Measurements from ENCODE around the gene OR10AD1. TPM values are rescaled to one million over a fixed set of nuclear protein-coding genes. Genes with fewer than 3 reads are reported as not detected.

Gene OR10AD1
- total RNA-seq, 1 donor from 2014 or later: not detected

DNA sequence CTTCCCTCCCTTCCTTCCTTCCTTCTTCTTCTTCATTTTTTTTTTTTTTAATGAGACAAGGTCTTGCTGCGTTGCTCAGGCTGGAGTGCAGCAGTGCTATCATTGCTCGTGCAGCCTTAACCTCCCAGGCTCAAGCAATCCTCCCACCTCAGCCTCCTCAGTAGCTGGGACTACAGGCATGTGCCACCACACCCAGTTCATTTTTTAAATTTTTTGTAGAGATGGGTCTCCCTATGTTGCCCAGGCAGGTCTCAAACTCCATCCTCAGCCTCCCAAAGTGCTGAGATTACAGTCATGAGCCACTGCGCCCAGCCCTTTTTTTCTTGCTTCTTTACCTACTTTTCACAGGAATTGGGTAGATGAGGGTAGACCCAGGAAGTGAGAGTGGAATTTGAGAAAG lies 1.6 kb downstream of the OR10AD1 start:
- ATAC-seq: no peak
- Histone ChIP-seq H3K9me3 (peaks cover 5% of the 10 kb centered on the region), H3K36me3 (no peaks in the 10 kb centered on the region), H3K4me1 (peaks cover 25% of the 10 kb centered on the region), H3K4me3 (no peak overlapping the region), H3K27me3 (ENCODE audit: low read depth) (no peaks in the 10 kb centered on the region), H3K27ac (no peak overlapping the region)
- intact Hi-C loops (cut with DNase I): no loop called here
- DNase-seq: no peak
- TF ChIP-seq, protein P1, sequence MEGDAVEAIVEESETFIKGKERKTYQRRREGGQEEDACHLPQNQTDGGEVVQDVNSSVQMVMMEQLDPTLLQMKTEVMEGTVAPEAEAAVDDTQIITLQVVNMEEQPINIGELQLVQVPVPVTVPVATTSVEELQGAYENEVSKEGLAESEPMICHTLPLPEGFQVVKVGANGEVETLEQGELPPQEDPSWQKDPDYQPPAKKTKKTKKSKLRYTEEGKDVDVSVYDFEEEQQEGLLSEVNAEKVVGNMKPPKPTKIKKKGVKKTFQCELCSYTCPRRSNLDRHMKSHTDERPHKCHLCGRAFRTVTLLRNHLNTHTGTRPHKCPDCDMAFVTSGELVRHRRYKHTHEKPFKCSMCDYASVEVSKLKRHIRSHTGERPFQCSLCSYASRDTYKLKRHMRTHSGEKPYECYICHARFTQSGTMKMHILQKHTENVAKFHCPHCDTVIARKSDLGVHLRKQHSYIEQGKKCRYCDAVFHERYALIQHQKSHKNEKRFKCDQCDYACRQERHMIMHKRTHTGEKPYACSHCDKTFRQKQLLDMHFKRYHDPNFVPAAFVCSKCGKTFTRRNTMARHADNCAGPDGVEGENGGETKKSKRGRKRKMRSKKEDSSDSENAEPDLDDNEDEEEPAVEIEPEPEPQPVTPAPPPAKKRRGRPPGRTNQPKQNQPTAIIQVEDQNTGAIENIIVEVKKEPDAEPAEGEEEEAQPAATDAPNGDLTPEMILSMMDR (IDR thresholded peaks at IDR 0.05): no peak

DNA sequence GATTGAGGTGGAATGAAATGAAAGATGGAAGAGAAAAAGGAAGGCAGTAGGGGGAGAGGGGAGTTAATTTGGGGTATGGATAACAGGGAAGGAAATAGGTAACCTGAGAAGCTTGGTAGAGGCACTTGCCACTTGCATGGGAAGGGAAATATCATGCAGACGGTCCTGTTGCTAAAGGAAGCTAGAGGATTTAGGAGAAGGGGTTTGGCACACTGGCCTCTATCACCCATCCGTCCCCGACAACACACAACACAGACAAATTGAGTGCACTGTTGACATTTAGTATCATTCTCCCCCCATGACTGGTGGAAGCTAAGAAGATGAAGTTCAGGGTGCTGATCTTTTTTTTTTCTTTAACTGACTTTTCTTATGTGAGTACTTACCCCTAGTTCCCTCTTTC lies 2.0 kb downstream of the OR10AD1 start:
- intact Hi-C loops (cut with DNase I): no loop called here
- H3K27me3 ChIP-seq (ENCODE audit: low read depth): no peaks in the 10 kb centered on the region
- ATAC-seq (no peak), DNase-seq (no peak)
- H3K4me3 ChIP-seq: no peak overlapping the region
- H3K4me1 ChIP-seq: peaks cover 25% of the 10 kb centered on the region
- TF ChIP-seq, protein P1 (IDR thresholded peaks at IDR 0.05): no peak
- peak overlapping the region; percentile 100 for H3K27ac ChIP-seq
- H3K36me3 ChIP-seq: no peaks in the 10 kb centered on the region
- H3K9me3 ChIP-seq: peaks cover under 1% of the 10 kb centered on the region

DNA sequence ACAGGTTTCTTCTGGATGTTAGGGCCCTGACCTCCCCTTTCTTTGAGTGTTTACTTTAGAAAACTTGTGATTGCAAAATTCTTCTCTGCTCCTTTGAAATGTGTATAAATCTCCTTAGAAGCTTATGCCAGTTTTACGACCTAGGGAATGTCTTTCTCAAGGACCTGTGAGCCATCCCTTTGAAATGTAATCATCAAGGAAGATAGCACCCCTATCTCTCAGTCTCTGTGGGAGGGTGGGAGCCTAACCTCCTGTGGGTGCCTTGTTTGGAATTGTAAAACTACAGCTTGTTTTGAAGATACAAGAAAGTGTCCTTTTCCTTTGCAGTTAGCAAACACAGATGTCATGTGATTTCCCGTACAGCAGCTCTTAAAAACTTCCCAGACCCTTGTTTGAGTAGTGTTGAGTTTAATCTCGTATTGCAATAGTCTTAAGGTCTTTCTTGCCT lies 3.3 kb downstream of the OR10AD1 start:
- H3K27me3 ChIP-seq (ENCODE audit: low read depth): no peaks in the 10 kb centered on the region
- H3K27ac ChIP-seq: peak overlapping the region; percentile 100
- DNase-seq: no peak
- TF ChIP-seq, protein P1 (IDR thresholded peaks at IDR 0.05): no peak
- H3K4me3 ChIP-seq: peak overlapping the region; percentile 71
- peak; percentile 24 to 49 for ATAC-seq
- intact Hi-C loops (cut with DNase I): no loop called here
- H3K36me3 ChIP-seq: no peaks in the 10 kb centered on the region
- H3K9me3 ChIP-seq: no peaks in the 10 kb centered on the region
- H3K4me1 ChIP-seq: peaks cover 25% of the 10 kb centered on the region

DNA sequence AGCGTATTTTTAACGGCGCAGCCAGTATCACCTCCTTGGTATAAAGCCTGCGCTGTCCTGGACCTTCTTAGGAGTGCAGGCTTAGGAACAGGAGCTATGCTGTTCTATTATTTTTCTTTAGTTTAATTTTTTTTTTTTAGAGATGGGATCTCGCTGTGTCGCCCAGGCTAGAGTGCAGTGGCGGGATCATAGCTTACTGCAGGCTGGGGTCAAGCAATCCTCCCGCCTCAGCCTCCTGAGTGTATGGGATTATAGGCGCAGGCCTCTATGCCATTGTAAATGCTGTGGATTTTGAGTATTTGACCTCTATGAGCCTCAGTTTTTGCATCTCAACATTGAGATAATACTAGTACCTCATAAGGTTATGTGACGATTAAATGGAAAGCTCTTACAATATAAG lies 4.1 kb downstream of the OR10AD1 start:
- Histone ChIP-seq H3K4me1 (peaks cover 25% of the 10 kb centered on the region), H3K27me3 (ENCODE audit: low read depth) (no peaks in the 10 kb centered on the region), H3K36me3 (no peaks in the 10 kb centered on the region), H3K9me3 (no peaks in the 10 kb centered on the region), H3K27ac (peak overlapping the region; percentile 100), H3K4me3 (peak overlapping the region; percentile 71)
- intact Hi-C loops (cut with DNase I): no loop called here
- DNase-seq: no peak
- TF ChIP-seq, protein P1 (IDR thresholded peaks at IDR 0.05): no peak
- no peak for ATAC-seq

DNA sequence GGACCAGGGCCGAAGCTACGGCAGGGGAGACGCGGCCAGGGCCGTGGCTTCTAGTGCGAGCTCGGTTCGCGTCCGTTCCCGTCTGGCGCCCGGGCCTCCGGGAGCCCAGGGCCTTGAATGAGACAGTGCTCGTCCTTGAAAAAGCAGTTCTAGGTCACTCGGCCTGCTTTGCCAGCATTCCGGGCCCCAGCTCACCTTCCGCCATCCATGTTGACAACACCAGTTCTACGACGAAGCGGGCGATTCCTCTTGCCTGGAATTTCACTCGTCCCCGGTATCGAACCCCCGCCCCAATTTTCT lies 4.5 kb downstream of the OR10AD1 start:
- Histone ChIP-seq H3K27me3 (ENCODE audit: low read depth) (no peaks in the 10 kb centered on the region), H3K27ac (peak overlapping the region; percentile 100), H3K36me3 (no peaks in the 10 kb centered on the region), H3K4me1 (peaks cover 25% of the 10 kb centered on the region), H3K9me3 (no peaks in the 10 kb centered on the region), H3K4me3 (peak overlapping the region; percentile 71)
- intact Hi-C loops (cut with DNase I): no loop called here
- ATAC-seq (peak; percentile 36 to 42), DNase-seq (peak; percentile 64)
- TF ChIP-seq, protein P1 (IDR thresholded peaks at IDR 0.05): no peak

Data from lower lobe of right lung (tissue), 2 donors.